AG09309 (cell line): ENCODE results near the gene C14orf132.

Experiments used
- DNase-seq: peaks from one replicate; pipeline ENCODE4 v3.0.0-alpha.2; 2010; ENCODE audit warnings: low read depth
- H3K4me3 ChIP-seq: 2 replicates; pipeline ENCODE4 v1.5.1; 2011; ENCODE audit warnings: mild to moderate bottlenecking, low read depth, low read length, moderate library complexity; ENCODE audit not compliant: control insufficient read depth
- TF ChIP-seq, protein P1 (sequence below): IDR thresholded peaks from 2 replicates; pipeline ENCODE4 v1.5.1; 2011; ENCODE audit warnings: mild to moderate bottlenecking, low read depth, low read length, inconsistent platforms; ENCODE audit not compliant: insufficient read depth, control insufficient read depth; ENCODE audit errors: missing control alignments

Gene C14orf132

GRCh38 chr14:96038920-96039632 is at the start of gene C14orf132:
Gene C14orf132, plus strand, starts transcription at chr14:96039362. Its CDS starts 139 bp downstream, at chr14:96039501.
- TF ChIP-seq, protein P1, sequence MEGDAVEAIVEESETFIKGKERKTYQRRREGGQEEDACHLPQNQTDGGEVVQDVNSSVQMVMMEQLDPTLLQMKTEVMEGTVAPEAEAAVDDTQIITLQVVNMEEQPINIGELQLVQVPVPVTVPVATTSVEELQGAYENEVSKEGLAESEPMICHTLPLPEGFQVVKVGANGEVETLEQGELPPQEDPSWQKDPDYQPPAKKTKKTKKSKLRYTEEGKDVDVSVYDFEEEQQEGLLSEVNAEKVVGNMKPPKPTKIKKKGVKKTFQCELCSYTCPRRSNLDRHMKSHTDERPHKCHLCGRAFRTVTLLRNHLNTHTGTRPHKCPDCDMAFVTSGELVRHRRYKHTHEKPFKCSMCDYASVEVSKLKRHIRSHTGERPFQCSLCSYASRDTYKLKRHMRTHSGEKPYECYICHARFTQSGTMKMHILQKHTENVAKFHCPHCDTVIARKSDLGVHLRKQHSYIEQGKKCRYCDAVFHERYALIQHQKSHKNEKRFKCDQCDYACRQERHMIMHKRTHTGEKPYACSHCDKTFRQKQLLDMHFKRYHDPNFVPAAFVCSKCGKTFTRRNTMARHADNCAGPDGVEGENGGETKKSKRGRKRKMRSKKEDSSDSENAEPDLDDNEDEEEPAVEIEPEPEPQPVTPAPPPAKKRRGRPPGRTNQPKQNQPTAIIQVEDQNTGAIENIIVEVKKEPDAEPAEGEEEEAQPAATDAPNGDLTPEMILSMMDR: no peak
- no peak for DNase-seq
- H3K4me3 ChIP-seq: peak within 1 kb of the TSS; percentile 85

GRCh38 chr14:95993768-95994592 is 45.2 kb upstream of the C14orf132 start:
- DNase-seq: peak; percentile 4
- TF ChIP-seq, protein P1: peak; percentile 77
- H3K4me3 ChIP-seq: no peak overlapping the region

DNA sequence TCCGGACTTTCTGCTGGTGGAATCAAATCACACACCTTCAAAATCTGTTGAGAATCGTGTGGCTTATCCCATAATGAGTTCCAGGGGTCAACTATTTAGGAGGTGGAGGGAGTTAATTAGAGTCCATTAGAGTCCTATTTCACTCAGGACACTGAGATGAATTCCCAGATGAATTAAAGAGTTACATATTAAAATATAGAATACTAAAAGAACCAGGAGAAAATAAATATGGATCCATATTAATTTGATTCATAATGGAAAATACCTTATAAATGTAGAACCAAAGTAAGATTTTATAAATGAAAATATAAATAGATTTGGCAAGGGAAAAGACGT is 44.6 kb upstream of the C14orf132 start:
- H3K4me3 ChIP-seq: no peak overlapping the region
- no peak for DNase-seq
- TF ChIP-seq, protein P1: no peak

DNA sequence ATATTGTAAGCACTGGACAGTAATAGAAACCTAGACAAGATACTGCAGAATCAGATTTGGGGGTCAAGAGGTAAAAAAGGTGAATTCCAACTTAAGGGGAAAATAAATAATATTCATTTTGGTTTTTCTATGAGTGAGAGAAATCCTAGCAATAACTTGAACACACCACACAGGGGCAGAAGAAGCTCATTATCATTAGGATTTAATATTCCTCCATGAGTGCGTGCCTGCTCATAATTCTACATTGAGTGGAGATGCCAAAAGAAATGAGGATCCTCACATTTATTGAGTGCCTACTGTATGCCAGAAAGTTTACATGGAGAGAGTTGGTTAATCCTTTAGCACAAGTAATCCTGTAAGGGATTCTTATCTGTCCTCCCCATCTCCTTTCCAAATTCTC is 40.5 kb upstream of the C14orf132 start:
- DNase-seq: peak; percentile 13
- H3K4me3 ChIP-seq: no peak overlapping the region
- TF ChIP-seq, protein P1: peak; percentile 52

DNA sequence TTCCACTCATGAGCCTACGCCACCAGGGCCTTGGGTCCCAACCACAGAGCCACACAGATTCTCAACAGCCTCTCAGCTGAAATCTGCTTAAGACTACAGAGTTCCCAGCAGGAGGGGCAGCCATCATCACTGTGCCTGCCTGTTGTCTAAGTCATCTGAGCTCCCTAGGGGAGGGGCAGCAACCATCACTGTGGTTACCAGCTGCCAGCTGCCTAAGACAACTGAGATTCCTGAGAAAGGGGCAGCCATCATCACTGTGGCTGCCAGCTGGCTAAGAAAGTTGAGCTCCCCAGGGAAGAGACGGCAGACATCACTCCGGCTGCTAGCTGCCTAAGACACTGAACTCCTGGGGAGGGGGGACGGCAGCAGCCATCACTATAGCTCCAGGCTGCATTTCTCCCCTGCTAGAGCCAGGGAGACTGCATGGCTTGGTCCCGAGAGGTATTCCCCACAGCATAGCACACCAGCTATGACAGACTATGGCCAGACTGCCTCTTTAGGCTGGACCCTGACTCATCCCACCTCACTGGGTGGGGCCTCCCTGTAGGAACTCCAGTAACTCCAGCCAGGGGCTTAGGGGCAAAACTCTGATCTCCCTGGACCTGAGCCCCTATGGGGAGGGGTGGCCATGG is 37.2 kb upstream of the C14orf132 start:
- no peak overlapping the region for H3K4me3 ChIP-seq
- DNase-seq: no peak
- TF ChIP-seq, protein P1: no peak

DNA sequence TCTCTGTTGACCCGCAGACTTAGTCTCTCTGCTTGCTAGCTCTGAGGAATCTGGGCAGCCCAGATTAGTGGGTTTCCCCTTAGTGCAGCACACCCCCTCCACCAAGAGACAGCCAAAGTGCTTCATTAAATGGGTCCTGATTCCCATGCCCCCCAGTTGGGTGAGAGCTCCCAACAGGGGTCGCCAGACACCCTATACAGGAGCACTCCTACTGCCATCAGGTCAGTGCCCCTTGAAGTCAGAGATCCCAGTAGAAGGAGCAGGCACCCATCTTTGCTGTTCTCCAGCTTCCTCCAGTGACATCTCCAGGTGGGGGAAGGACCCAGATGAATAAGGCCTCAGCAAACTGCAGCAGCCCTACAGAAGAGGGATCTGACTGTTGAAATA is 36.7 kb upstream of the C14orf132 start:
- no peak for DNase-seq
- TF ChIP-seq, protein P1: no peak
- H3K4me3 ChIP-seq: no peak overlapping the region
